T-helper 1 cell treated with Interleukin-12 subunit alpha and Interleukin-12 subunit beta and Interleukin-4 antibody, amounts not matched to agents 30 μg/mL and 1 μg/mL, for 36 hours (primary cell): ENCODE measurements around the gene TTLL11.

Source experiments
- H3K27ac Mint-ChIP-seq: one replicate; pipeline ENCODE4 v1.8.0; 2021; ENCODE audit warnings: mild to moderate bottlenecking, mixed read lengths
- H3K27me3 Mint-ChIP-seq: one replicate; pipeline ENCODE4 v1.8.0; 2021; ENCODE audit warnings: low read depth, mixed read lengths
- H3K36me3 Mint-ChIP-seq: one replicate; pipeline ENCODE4 v1.8.0; 2021; ENCODE audit warnings: low read depth, mixed read lengths
- H3K4me1 Mint-ChIP-seq: one replicate; pipeline ENCODE4 v1.8.0; 2021; ENCODE audit warnings: low read depth, mixed read lengths
- H3K4me3 Mint-ChIP-seq: one replicate; pipeline ENCODE4 v1.8.0; 2021; ENCODE audit warnings: mild to moderate bottlenecking, moderate library complexity, mixed read lengths
- H3K9me3 Mint-ChIP-seq: one replicate; pipeline ENCODE4 v1.8.0; 2021; ENCODE audit warnings: mixed read lengths

Gene TTLL11

DNA sequence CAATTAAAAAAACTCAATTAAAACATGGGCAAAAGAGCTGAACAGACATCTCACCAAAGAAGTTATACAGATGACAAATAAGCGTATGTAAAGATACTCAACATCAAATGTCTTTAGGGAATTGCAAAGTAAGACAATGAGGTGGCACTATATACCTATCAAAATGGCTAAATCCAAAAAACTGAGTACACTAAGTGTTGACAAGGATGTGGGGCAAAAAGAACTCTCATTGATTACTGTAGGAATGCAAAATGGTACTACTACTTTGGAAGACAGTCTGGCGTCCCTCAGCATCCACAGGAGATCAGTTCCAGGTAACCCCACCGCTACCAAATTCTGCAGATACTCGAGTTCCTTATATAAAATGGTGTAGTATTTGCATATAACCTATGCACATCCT lies 243.6 kb downstream of the TTLL11 start:
- Mint-ChIP-seq H3K27me3 (peaks cover 7% of the 10 kb centered on the region), H3K4me1 (no peaks in the 10 kb centered on the region), H3K9me3 (peaks cover 3% of the 10 kb centered on the region), H3K36me3 (no peaks in the 10 kb centered on the region), H3K4me3 (no peak overlapping the region), H3K27ac (no peak overlapping the region)

DNA sequence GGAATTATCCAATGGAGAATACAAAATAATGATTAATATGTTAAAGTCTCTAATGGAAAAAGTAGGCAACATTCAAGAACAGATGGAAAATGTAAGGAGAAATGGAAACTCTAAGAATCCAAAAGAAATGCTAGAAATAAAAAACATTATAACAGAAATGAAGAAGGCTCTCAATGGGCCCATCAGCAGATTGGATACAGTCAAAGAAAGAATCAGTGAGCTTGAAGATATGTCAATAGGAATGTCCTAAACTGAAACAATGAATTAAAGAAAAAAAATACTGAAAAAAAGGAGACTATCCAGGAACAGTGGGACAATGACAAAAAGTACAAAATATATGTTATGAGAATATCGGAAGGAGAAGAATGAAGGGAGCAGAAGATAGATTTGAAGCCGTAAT lies 248.5 kb downstream of the TTLL11 start:
- no peak overlapping the region for H3K27ac Mint-ChIP-seq

GRCh38 chr9:121844098-121844497 lies 249.0 kb downstream of the TTLL11 start:
- H3K9me3 Mint-ChIP-seq = peaks cover 3% of the 10 kb centered on the region
- H3K4me3 Mint-ChIP-seq = no peak overlapping the region

More for the DNA sequence above, 248.5 kb downstream of the TTLL11 start:
- Mint-ChIP-seq H3K4me1 (no peaks in the 10 kb centered on the region), H3K4me3 (no peak overlapping the region), H3K9me3 (peaks cover 3% of the 10 kb centered on the region), H3K36me3 (no peaks in the 10 kb centered on the region), H3K27me3 (peaks cover 10% of the 10 kb centered on the region)

DNA sequence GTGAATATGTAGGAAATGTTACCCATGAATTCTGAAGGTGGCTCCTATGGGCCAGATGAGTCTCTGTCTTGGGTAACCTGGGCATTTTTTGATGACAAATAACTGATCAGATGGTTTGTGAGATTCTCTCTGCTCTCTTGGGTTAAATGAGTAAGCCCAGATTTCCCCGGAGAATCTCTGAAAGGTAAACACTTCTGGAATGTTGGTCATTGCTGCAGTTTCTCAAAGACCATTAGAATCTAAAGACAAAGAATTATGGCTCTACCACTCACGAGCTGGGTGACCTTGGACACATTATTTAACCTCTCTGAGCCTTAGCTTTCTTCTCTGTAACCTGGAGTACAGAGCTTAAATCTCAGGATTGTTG lies 250.5 kb downstream of the TTLL11 start:
- Mint-ChIP-seq H3K36me3 (no peaks in the 10 kb centered on the region), H3K27me3 (peaks cover 10% of the 10 kb centered on the region)

More at GRCh38 chr9:121844098-121844497, 249.0 kb downstream of the TTLL11 start:
- peaks cover 10% of the 10 kb centered on the region for H3K27me3 Mint-ChIP-seq
- H3K27ac Mint-ChIP-seq = no peak overlapping the region
- H3K4me1 Mint-ChIP-seq = no peaks in the 10 kb centered on the region
- no peaks in the 10 kb centered on the region for H3K36me3 Mint-ChIP-seq

DNA sequence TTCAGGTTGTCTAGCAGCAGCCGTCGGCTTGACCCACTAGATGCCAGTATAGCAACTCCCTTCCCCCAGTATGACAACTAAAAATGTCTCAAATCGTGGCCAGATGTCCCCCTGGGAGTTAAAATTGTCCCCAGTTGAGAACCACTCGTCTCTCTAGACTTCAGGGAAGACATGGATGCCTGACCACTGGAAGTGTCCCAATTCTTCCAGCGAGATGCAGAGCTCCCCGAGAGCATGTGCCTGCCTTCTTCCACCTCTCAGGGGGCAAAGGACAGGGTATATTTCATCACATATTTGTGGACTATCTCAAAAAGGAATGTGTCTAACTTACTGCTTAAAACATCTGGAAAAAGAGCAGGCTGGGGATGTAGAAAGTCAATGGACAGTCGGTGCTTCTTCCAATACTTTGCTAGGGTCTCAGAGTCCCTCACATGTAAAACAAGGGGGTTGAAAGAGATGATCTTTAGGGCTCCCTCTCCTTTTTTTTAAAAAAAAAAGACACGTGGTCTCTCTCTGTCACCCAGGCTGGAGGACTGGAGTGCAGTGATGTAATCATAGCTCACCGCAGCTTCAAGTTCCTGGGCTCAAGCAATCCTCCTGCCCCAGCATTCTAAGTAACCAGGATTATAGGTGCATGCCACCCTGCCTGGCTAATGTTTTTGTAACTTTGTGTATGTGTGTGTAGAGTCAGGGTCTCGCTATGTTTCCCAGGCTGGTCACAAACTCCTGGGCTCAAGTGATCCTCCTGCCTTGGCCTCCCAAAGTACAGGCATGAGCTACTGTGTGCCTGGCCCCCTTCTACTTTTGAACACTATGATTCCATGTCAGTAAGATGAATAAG lies 251.1 kb downstream of the TTLL11 start:
- no peak overlapping the region for H3K27ac Mint-ChIP-seq
- no peaks in the 10 kb centered on the region for H3K9me3 Mint-ChIP-seq
- peaks cover 10% of the 10 kb centered on the region for H3K27me3 Mint-ChIP-seq
- no peak overlapping the region for H3K4me3 Mint-ChIP-seq
- H3K36me3 Mint-ChIP-seq = no peaks in the 10 kb centered on the region
- no peaks in the 10 kb centered on the region for H3K4me1 Mint-ChIP-seq

More for the DNA sequence above, 250.5 kb downstream of the TTLL11 start:
- Mint-ChIP-seq H3K9me3 (no peaks in the 10 kb centered on the region), H3K4me1 (no peaks in the 10 kb centered on the region), H3K27ac (no peak overlapping the region), H3K4me3 (no peak overlapping the region)

GRCh38 chr9:121840838-121841760 lies 252.0 kb downstream of the TTLL11 start:
- Mint-ChIP-seq H3K9me3 (no peaks in the 10 kb centered on the region), H3K4me3 (no peak overlapping the region), H3K36me3 (no peaks in the 10 kb centered on the region), H3K4me1 (no peaks in the 10 kb centered on the region), H3K27ac (no peak overlapping the region), H3K27me3 (peaks cover 10% of the 10 kb centered on the region)

DNA sequence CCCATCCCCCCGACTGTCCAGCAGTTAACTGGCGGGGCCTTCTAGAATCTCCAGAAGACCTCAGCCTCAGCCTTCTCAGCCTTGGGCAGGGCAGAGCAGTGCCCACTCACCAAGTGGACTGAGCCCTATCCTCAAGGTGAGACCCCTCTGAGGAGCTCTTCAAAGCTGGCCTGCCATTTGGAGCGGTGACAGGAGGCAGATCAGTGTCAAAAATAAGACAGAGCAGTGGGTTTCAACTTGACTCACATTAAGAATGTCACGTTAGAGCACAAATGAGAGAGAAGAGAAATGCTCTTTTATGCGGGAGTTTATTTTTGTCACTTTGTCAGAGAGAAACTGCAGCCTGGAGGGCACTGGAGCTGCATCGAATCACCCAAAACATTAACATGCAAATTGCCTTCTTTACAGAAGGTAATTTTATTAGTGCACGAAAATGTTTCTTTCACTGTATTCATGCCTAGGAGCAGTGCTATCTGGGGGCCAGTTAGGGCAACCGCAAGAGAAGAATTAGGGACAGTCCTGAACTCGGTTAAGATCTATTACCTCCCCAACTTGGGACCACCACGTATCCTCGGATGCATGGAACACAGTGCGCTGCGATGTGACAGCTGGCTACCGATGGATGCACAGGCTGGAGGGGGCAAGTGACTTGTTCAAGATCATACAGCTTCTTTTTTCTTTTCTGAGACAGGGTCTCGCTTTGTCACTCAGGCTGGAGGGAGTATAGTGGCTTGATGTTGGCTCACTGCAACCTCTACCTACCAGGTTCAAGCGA lies 253.2 kb downstream of the TTLL11 start:
- H3K27me3 Mint-ChIP-seq = peaks cover 7% of the 10 kb centered on the region
- H3K4me1 Mint-ChIP-seq = no peaks in the 10 kb centered on the region
- no peaks in the 10 kb centered on the region for H3K9me3 Mint-ChIP-seq
- no peaks in the 10 kb centered on the region for H3K36me3 Mint-ChIP-seq
- no peak overlapping the region for H3K4me3 Mint-ChIP-seq
- H3K27ac Mint-ChIP-seq = no peak overlapping the region

GRCh38 chr9:121838746-121839669 lies 254.1 kb downstream of the TTLL11 start:
- H3K4me3 Mint-ChIP-seq = no peak overlapping the region
- H3K4me1 Mint-ChIP-seq = no peaks in the 10 kb centered on the region
- H3K27me3 Mint-ChIP-seq = no peaks in the 10 kb centered on the region
- H3K9me3 Mint-ChIP-seq = no peaks in the 10 kb centered on the region
- H3K36me3 Mint-ChIP-seq = no peaks in the 10 kb centered on the region
- H3K27ac Mint-ChIP-seq = no peak overlapping the region

- H3K4me1 Mint-ChIP-seq = no peaks in the 10 kb centered on the region
- no peaks in the 10 kb centered on the region for H3K36me3 Mint-ChIP-seq
- H3K4me3 Mint-ChIP-seq = no peak overlapping the region
- H3K27me3 Mint-ChIP-seq = no peaks in the 10 kb centered on the region
- no peak overlapping the region for H3K27ac Mint-ChIP-seq
- no peaks in the 10 kb centered on the region for H3K9me3 Mint-ChIP-seq
Measured at GRCh38 chr9:121837113-121837961, 255.8 kb downstream of the TTLL11 start.

DNA sequence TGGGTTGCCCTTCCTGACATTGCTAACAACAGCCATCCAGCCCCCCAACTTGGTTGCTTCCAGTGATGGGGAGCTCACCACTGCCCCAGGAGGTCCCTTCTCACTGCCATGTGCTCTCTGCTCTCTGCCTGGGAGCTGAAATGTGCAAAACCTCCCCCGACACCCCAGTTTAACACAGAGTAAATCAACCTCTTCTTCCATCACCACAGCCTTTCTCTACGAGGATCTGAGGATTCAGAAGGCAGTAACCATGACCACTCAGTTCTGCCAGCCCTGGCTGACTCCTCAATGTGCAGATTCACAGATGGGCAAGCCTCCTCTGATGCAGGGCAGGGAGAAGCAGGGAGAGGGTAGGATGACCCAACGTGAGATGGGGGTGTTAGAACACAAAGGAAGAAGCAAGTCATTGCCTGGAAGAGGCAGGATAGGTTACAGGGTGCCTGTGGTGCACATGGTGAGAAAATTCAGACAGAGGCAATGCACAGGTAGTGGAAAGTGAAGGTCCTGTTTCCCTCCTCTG lies 256.7 kb downstream of the TTLL11 start:
- no peak overlapping the region for H3K27ac Mint-ChIP-seq
- H3K4me1 Mint-ChIP-seq = no peaks in the 10 kb centered on the region
- no peak overlapping the region for H3K4me3 Mint-ChIP-seq
- H3K36me3 Mint-ChIP-seq = no peaks in the 10 kb centered on the region
- H3K27me3 Mint-ChIP-seq = no peaks in the 10 kb centered on the region
- no peaks in the 10 kb centered on the region for H3K9me3 Mint-ChIP-seq

DNA sequence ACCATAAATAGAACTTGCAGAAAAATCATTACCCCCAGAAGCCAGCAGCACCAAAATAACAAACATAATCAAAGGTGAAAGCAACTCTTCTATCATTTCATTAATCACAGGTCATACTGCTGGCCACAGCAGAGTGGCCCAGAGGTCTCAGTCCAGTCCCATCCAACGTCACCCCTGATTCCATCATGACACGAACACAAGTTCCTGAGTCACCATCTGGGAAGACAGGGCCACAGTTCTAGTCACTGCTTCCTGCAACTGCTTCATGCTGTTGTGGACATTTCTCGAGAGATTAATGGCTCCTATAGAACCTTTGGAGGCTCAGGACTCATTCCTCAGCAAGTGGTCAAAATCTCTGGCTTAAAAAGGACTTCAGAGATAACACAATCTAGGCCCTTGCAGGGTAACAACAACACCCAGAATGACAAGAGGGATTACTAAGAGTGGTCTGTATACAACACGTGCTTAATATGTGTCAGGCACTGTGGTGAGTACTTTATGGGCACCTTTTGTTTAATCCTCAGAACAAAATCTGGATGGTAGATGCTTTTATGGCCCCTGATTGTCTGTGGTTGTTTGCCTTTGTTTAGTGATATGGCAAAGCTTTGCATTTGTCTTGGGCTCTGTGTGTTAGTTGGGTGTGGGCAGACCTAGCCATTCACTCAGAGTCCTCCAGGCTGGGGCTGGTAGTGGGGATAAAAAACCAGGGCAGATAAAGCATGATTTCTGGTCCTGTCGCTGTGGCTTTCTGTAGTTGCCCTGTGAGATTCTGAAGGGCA lies 257.3 kb downstream of the TTLL11 start:
- no peaks in the 10 kb centered on the region for H3K4me1 Mint-ChIP-seq
- no peaks in the 10 kb centered on the region for H3K9me3 Mint-ChIP-seq
- H3K4me3 Mint-ChIP-seq = no peak overlapping the region
- no peaks in the 10 kb centered on the region for H3K36me3 Mint-ChIP-seq
- H3K27ac Mint-ChIP-seq = no peak overlapping the region
- no peaks in the 10 kb centered on the region for H3K27me3 Mint-ChIP-seq

- H3K9me3 Mint-ChIP-seq = no peaks in the 10 kb centered on the region
- H3K36me3 Mint-ChIP-seq = no peaks in the 10 kb centered on the region
- H3K4me3 Mint-ChIP-seq = no peak overlapping the region
- no peaks in the 10 kb centered on the region for H3K27me3 Mint-ChIP-seq
- no peaks in the 10 kb centered on the region for H3K4me1 Mint-ChIP-seq
- H3K27ac Mint-ChIP-seq = no peak overlapping the region
Measured at GRCh38 chr9:121833061-121833460, 260.0 kb downstream of the TTLL11 start.
